Measurements from ENCODE around the gene EMILIN2.

The EMILIN2 gene

DNA sequence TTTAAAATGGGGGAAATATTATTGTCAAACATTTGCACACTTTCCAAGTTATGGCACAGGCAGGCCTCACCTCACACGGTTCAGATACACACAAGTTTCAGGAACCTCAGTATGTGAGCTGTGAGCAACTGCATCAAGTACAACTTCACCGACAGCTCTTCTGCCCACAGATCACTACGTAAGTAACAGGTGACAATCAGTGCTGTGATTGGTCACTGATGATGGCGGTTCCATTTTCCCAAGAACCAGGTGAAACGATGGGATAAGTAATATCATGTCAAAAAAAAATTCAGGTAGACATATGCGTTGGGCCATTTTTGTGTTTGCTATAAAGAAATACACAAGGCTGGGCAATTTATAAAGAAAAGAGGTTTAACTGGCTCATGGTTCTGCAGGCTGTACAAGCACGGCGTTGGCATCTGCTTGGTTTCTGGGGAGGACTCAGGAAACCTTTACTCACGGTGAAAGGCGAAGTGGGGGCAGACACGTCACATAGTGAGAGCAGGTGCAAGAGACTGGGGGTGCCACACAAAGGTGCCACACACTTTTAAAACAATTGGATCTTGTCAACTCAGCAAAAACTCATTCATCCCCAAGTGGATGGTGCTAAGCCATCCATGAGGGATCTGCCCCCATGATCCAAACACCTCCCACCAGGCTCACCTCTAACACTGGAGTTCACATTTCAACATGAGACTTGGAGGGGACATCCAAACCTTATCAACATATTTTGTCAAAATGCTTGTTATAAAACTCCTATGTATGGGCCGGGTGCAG lies 108.3 kb downstream of the EMILIN2 start:
- DNase-seq (ENCODE audit: low spot score) = no peak

DNA sequence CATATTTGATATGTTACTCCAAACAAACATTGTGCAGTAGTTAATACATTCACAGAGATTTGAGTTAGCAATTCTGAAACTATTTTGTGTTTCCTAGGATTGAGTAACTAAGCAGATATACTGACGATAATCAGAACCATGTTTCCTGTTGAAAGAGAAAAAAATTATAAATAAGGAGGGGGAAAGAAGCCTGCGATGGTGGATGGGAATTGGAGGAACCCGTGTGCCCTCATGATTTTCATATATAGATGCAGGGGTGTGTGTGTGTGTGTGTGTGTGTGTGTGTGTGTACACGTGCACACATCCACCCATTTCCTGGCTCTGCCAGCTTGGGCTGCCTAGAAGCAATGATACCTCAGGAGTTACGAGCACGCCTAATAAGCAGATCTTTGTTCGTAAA lies 109.2 kb downstream of the EMILIN2 start:
- DNase-seq (ENCODE audit: low spot score) = no peak

DNA sequence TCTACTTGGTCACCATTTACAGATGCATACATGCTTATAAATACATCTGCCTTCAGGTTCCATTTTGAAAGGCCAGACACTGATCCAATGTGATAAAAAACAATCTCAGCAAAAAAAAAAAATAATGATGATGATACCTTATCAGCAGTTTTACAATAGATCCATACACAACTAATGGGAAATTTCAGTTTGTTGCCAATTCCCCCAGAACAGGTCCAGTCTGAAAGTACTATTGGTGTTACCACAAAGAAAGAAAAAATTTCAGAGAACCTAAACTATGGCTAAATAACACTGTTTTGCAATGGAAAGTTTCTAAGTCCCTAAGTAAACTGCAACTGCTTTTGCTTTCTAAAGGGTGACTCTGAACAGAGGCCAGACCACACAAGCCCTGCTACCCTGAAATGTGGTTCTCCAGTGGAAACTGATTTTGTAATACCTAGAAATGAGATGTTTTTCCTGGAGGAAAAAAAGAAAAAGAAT lies 112.1 kb downstream of the EMILIN2 start:
- no peak for DNase-seq (ENCODE audit: low spot score)

DNA sequence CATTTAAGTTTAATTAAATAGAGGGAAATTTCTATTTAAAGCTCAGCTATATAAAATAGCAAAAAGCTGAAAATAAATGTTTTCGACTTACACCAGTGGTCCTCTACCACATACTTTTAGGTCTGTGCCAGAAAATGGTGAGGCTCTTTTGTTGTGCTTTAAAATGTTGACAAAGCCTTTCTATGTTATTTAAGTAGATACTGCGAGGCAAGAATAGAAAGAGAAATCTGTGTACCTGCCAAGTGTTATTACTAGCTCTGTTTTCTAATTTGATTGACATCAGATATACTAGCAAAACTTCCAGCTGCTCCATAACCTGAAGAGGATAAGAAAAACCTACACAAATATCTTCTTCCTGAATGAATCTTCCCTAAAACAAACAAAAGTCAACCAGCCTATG lies 112.5 kb downstream of the EMILIN2 start:
- DNase-seq (ENCODE audit: low spot score) = no peak

DNA sequence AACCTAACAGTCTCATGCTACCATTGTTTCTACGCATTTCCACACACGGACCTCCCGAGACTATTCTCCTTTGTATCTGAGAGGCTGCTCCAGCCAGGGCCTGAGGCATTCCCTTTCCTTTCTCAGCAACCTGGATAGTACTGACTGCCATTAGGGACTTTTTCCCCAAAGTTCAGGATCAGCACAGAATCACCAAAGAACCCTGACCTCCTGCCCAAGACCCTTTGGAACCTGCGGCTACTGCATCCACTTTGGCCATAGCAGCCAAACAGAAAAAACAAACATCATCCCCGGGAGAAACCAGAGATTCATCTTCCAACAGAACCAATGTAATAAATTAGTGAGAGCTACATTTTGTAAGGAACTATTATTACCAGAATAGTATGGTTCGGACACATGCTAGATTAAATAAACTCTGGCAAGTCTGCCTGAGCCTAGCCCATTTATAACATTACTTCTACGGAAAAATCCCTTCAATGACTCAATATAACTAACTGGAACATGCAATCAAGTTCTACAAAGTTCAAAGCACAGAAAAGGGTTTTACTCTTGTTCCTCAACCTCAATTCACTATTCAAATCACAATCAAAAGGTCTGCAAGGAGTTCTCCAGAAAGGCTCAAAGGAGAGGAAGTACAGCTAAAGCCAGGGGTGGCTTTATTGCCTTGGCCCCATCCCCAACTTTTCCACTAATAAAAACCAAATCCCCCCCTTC lies 114.3 kb downstream of the EMILIN2 start:
- no peak for DNase-seq (ENCODE audit: low spot score)

DNA sequence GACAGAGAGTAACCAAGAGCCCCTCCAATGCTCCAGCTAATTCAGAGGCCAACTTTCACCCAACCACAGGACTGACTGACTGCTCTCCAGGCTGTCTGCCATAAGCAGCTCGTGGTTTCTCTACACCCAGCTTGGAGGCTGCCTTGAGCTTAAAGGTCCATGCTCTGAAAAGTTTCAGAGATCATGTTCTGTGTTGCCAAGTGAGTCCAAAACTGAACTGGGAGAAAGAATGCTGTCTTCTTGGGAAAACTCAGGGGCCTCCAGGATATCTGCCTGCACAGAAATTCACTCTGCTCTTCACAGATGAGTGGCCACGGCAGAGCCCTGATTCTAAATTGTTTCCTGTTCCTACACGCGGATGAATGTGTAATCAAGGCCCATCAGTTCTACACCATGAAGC lies 115.0 kb downstream of the EMILIN2 start:
- DNase-seq (ENCODE audit: low spot score) = no peak

DNA sequence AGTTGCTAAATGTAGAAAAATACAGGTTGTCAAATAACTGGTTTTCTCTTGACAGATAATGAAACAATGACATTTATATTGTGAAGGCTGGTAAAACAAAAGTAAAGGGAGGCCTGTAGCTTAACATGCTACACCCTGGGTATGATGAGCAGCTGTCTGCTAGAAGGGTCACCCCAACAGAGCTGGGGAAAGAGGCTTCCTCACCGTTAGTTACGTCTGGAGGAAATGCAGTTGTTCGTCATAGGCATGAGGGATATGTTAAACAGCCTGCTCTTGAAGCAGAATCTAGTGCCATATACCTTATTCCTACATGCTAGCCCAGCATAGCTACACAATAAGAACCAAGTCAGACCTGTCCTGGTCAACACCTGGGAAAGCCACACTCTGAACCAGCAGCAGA lies 116.2 kb downstream of the EMILIN2 start:
- no peak for DNase-seq (ENCODE audit: low spot score)

DNA sequence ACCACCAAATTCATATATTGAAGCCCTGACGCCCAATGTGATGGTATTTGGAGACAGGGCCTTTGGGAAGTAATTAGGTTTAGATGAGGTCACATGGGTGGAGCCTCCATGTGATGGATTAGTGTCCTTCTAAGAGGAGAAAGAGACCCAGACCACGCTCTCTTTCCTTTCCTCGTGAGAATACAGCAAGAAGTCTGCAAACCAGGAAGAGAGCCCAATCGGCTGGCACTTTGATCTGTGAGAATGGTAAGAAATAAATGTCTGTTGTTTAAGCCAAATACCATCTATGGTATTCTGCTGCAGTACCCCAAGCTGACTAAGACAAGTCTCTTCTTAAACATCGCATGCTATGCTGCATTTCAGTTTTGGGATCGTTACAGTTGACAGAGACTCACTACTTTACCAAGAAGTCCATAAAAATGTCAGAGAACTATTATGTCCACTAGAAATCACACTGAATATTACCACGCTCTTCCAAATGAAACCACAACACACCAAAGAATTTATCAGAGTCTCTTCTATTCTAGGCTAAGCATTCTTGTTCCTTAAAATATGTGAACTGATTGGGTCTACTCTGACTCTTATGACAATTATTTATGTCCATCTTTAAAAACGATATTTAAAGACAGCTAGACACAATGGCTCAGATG lies 117.7 kb downstream of the EMILIN2 start:
- no peak for DNase-seq (ENCODE audit: low spot score)
